Tibial nerve (tissue), 4 donors: Measurements from ENCODE around the gene PTPRK.

ENCODE experiments used
- EP300 ChIP-seq, 2 donors: sonication (generic); formaldehyde crosslinking; IDR thresholded peaks; one replicate each; pipeline ENCODE4 v1.6.1; 2017; ENCODE audit warnings: antibody characterized with exemption in 2 of 2, mild to moderate bottlenecking in 1 of 2
- POLR2A ChIP-seq, 2 donors: fragments of 450-650 bp; IDR thresholded peaks; one replicate each; pipeline ENCODE4 v1.6.1; 2017; ENCODE audit warnings: antibody characterized with exemption in 2 of 2, mild to moderate bottlenecking in 2 of 2, moderate library complexity in 2 of 2
- TF ChIP-seq, protein P1 (sequence below), 5 experiments: fragments of 200-600 bp in 3 of 5; fragments of 450-650 bp in 2 of 5; sonication (generic) in 3 of 5; IDR thresholded peaks; one replicate each; pipeline ENCODE4 v1.5.1; 2016 to 2019; ENCODE audit warnings: antibody characterized with exemption in 5 of 5, mild to moderate bottlenecking in 3 of 5, moderate library complexity in 2 of 5

- TF ChIP-seq, protein P1, sequence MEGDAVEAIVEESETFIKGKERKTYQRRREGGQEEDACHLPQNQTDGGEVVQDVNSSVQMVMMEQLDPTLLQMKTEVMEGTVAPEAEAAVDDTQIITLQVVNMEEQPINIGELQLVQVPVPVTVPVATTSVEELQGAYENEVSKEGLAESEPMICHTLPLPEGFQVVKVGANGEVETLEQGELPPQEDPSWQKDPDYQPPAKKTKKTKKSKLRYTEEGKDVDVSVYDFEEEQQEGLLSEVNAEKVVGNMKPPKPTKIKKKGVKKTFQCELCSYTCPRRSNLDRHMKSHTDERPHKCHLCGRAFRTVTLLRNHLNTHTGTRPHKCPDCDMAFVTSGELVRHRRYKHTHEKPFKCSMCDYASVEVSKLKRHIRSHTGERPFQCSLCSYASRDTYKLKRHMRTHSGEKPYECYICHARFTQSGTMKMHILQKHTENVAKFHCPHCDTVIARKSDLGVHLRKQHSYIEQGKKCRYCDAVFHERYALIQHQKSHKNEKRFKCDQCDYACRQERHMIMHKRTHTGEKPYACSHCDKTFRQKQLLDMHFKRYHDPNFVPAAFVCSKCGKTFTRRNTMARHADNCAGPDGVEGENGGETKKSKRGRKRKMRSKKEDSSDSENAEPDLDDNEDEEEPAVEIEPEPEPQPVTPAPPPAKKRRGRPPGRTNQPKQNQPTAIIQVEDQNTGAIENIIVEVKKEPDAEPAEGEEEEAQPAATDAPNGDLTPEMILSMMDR (IDR thresholded peaks at IDR 0.05), result no peak
- no peak for TF ChIP-seq POLR2A (IDR thresholded peaks at IDR 0.05)
- no peak for TF ChIP-seq EP300 (IDR thresholded peaks at IDR 0.05)
Observed at GRCh38 chr6:127976796-127977195, 543.6 kb downstream of the PTPRK start.
